H1 (cell line): ENCODE data around the gene MRTFA. TPM values are rescaled to one million over a fixed set of nuclear protein-coding genes. Genes with fewer than 3 reads are reported as not detected.

Source experiments
- ATF3 ChIP-seq: IDR thresholded peaks from 2 replicates; pipeline ENCODE4 v1.6.1; 2011; ENCODE audit warnings: low read depth, mild to moderate bottlenecking, low read length; ENCODE audit not compliant: insufficient read depth
- CHD1 ChIP-seq: IDR thresholded peaks from 2 replicates; pipeline ENCODE4 v1.6.1; 2012; ENCODE audit warnings: low read depth, low read length, improper control_type of control experiment
- GABPA ChIP-seq: IDR thresholded peaks from 2 replicates; pipeline ENCODE4 v1.6.1; 2011; ENCODE audit warnings: mild to moderate bottlenecking, low read length, moderate library complexity, borderline replicate concordance; ENCODE audit not compliant: insufficient read depth
- KDM1A ChIP-seq: fragments of 200-600, 300-600 bp; sonication (generic); IDR thresholded peaks from 2 replicates; pipeline ENCODE4 v1.7.1; 2016; ENCODE audit warnings: mild to moderate bottlenecking, low read length, borderline replicate concordance
- TBP ChIP-seq: IDR thresholded peaks from 2 replicates; pipeline ENCODE4 v1.6.1; 2011; ENCODE audit warnings: low read depth, low read length, improper control_type of control experiment
- polyA plus RNA-seq, 7 experiments: library from polyadenylated mRNA; depleted of rRNA in 3 of 7; stranded (reverse) in 5 of 7; unstranded in 2 of 7; fragments of >200 nt in 5 of 7; fragments of 200-250 nt in 2 of 7; gene quantifications; 1 replicate in 5 of 7; 2 replicates in 1 of 7; 4 replicates in 1 of 7; pipeline versions ENCODE4 v1.2.1 to v1.2.3, GENCODE V29; 2011 to 2013; ENCODE audit warnings: missing spikeins in 2 of 7, mixed read lengths in 2 of 7
- total RNA-seq: library from RNA; stranded (reverse); fragmentation: NEBNext Ultra II Directional; extraction: Animal tissue kit (Norgen Biotek cat#: 25700); gene quantifications from 2 replicates; pipeline ENCODE4 v1.2.1, GENCODE V29; 2021

Gene MRTFA
- total and polyA plus RNA-seq, 2 of the 8 experiments (the other 6 are each of a cell fraction or from before 2014, with no cell fraction given) = 5.4 to 37.9 TPM

GRCh38 chr22:40376149-40376548 lies 260.4 kb downstream of the MRTFA start (continued):
- no peak for TF ChIP-seq ATF3
- no peak for TF ChIP-seq GABPA
- TF ChIP-seq KDM1A = no peak
- TF ChIP-seq TBP = no peak
- TF ChIP-seq CHD1 = no peak
